Measurements from ENCODE around the gene CDON. TPM values are rescaled to one million over a fixed set of nuclear protein-coding genes. Genes with fewer than 3 reads are reported as not detected.

CDON gene
- total and polyA plus RNA-seq, 9 of the 15 experiments (the other 6 are each of a cell fraction or from before 2014, with no cell fraction given), result 0.08 to 0.64 (median 0.40) TPM

DNA sequence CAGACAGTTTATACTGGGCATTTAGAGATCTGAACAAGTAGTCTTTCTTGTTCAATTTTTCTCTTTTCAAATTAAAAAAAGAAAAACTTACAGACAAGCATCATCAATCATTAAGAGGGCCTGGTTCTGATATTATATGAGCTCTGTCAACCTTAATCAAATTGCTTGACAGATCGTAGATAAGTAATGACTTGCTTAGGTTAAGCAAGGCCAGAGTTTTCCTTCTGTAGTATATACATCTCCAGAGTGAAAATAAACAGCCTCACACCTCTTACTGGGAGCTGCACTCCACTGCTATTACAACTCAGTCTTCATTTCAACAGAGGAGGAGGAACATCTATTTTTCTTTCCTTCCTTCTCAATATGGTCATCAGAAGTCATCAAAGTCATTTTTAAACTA lies 13.5 kb downstream of the CDON start (continued):
- no peak for TF ChIP-seq ILF3 (IDR thresholded peaks at IDR 0.05; ENCODE audit: borderline replicate concordance)
- TF ChIP-seq, protein P1, sequence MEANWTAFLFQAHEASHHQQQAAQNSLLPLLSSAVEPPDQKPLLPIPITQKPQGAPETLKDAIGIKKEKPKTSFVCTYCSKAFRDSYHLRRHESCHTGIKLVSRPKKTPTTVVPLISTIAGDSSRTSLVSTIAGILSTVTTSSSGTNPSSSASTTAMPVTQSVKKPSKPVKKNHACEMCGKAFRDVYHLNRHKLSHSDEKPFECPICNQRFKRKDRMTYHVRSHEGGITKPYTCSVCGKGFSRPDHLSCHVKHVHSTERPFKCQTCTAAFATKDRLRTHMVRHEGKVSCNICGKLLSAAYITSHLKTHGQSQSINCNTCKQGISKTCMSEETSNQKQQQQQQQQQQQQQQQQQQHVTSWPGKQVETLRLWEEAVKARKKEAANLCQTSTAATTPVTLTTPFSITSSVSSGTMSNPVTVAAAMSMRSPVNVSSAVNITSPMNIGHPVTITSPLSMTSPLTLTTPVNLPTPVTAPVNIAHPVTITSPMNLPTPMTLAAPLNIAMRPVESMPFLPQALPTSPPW (CRISPR knock-in tag; IDR thresholded peaks at IDR 0.05), result no peak
- no peak for TF ChIP-seq EP300 (IDR thresholded peaks at IDR 0.05; ENCODE audit: low read length)
- TF ChIP-seq SMAD2 (IDR thresholded peaks at IDR 0.05; ENCODE audit: low read depth, low read length), result no peak
- no peak for TF ChIP-seq DNMT1 (IDR thresholded peaks at IDR 0.05)
- no peak for TF ChIP-seq SMARCA4 (IDR thresholded peaks at IDR 0.05)
- no peak for TF ChIP-seq TRIM25 (IDR thresholded peaks at IDR 0.05; ENCODE audit: borderline replicate concordance)

- in situ Hi-C loops (cut with MboI) (no loop called here), intact Hi-C loops (cut with micrococcal nuclease) (no loop called here)
- Histone ChIP-seq H3K36me3 (ENCODE audit: control insufficient read depth, insufficient read depth, low read length) (no peaks in the 10 kb centered on the region), H3K79me2 (ENCODE audit: control insufficient read depth, insufficient read depth, low read length) (no peaks in the 10 kb centered on the region), H3K9ac (ENCODE audit: insufficient read depth in 1 of 2, low read depth in 2 of 2, low read length in 2 of 2) (no peak overlapping the region), H3K9me3 (replicated peaks; ENCODE audit: control insufficient read depth, insufficient read depth, low read depth, low read length) (no peaks in the 10 kb centered on the region; the same call in 1 of the 2 replicates), H3K4me3 (no peak overlapping the region), H3K27ac (ENCODE audit: extremely low read depth, low read depth, low read length) (no peak overlapping the region), H3K4me1 (replicated peaks in 1 of 2; ENCODE audit: control insufficient read depth in 2 of 2, insufficient read depth in 2 of 2, low read length in 2 of 2) (no peaks in the 10 kb centered on the region), H3K9me1 (ENCODE audit: control insufficient read depth, insufficient read depth, low read length) (no peaks in the 10 kb centered on the region), H3K4me2 (ENCODE audit: insufficient read depth, low read length) (no peak overlapping the region), H4K20me1 (replicated peaks; ENCODE audit: control insufficient read depth, insufficient read depth, low read length) (no peaks in the 10 kb centered on the region), H2AFZ (ENCODE audit: low read depth, low read length) (no peak overlapping the region), H3K27me3 (ENCODE audit: control insufficient read depth in 2 of 2, insufficient read depth in 2 of 2, low read length in 2 of 2) (peaks cover 11 to 15% of the 10 kb centered on the region in 2 experiments; a peak in 4 of 5 replicates)
- ChIA-PET CTCF (ENCODE audit: low intra/inter-chr PET ratio) (no interaction called here), POLR2A (no interaction called here)
- DNase-seq (ENCODE audit: extremely low read depth in 1 of 4, low spot score in 3 of 4) (no peak), ATAC-seq (no peak), FAIRE-seq (no peak)
- no TSS peak for BruUV-seq (replicated peaks)
- WGBS (ENCODE audit: insufficient coverage, low coverage, missing lambda C conversion rate), result 0% methylated on average over 4 of the region's 5 CpGs
- TF ChIP-seq SRSF7 (optimal IDR thresholded peaks at IDR 0.05; ENCODE audit: low read depth, low read length), result no peak
- no peak for TF ChIP-seq PKNOX1 (IDR thresholded peaks at IDR 0.05)
- TF ChIP-seq ZNF644 (tag; IDR thresholded peaks at IDR 0.05; ENCODE audit: low read depth), result no peak
- no peak for TF ChIP-seq ZNF41 (CRISPR knock-in tag; conservative IDR thresholded peaks at IDR 0.05)
- TF ChIP-seq PTBP1 (IDR thresholded peaks at IDR 0.05; ENCODE audit: low read depth, low read length), result no peak
- TF ChIP-seq ELF1 (tag; IDR thresholded peaks at IDR 0.05), result no peak
- TF ChIP-seq, protein P2, sequence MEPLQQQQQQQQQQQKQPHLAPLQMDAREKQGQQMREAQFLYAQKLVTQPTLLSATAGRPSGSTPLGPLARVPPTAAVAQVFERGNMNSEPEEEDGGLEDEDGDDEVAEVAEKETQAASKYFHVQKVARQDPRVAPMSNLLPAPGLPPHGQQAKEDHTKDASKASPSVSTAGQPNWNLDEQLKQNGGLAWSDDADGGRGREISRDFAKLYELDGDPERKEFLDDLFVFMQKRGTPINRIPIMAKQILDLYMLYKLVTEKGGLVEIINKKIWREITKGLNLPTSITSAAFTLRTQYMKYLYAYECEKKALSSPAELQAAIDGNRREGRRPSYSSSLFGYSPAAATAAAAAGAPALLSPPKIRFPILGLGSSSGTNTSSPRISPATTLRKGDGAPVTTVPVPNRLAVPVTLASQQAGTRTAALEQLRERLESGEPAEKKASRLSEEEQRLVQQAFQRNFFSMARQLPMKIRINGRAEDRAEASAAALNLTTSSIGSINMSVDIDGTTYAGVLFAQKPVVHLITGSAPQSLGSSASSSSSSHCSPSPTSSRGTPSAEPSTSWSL (CRISPR knock-in tag; IDR thresholded peaks at IDR 0.05; ENCODE audit: borderline replicate concordance), result no peak
- TF ChIP-seq, protein P3, sequence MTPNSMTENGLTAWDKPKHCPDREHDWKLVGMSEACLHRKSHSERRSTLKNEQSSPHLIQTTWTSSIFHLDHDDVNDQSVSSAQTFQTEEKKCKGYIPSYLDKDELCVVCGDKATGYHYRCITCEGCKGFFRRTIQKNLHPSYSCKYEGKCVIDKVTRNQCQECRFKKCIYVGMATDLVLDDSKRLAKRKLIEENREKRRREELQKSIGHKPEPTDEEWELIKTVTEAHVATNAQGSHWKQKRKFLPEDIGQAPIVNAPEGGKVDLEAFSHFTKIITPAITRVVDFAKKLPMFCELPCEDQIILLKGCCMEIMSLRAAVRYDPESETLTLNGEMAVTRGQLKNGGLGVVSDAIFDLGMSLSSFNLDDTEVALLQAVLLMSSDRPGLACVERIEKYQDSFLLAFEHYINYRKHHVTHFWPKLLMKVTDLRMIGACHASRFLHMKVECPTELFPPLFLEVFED (CRISPR knock-in tag; conservative IDR thresholded peaks at IDR 0.05), result no peak
- no peak for TF ChIP-seq POLR2B (IDR thresholded peaks at IDR 0.05; ENCODE audit: low read depth, partially characterized antibody)
Measured at GRCh38 chr11:126048197-126048596, 14.5 kb downstream of the CDON start.
